Ishikawa (cell line): ENCODE measurements around the gene EXOC6.

ENCODE experiments used
- CEBPB ChIP-seq: IDR thresholded peaks from 2 replicates; pipeline ENCODE4 v1.6.1; 2012
- CREB1 ChIP-seq: IDR thresholded peaks from 2 replicates; pipeline ENCODE4 v1.6.1; 2012; ENCODE audit warnings: low read depth
- TAF1 ChIP-seq: IDR thresholded peaks from 2 replicates; pipeline ENCODE4 v1.6.1; 2012; ENCODE audit warnings: low read depth, mild to moderate bottlenecking
- TF ChIP-seq, protein P1 (sequence below): IDR thresholded peaks from 2 replicates; pipeline ENCODE4 v1.6.1; 2012

DNA sequence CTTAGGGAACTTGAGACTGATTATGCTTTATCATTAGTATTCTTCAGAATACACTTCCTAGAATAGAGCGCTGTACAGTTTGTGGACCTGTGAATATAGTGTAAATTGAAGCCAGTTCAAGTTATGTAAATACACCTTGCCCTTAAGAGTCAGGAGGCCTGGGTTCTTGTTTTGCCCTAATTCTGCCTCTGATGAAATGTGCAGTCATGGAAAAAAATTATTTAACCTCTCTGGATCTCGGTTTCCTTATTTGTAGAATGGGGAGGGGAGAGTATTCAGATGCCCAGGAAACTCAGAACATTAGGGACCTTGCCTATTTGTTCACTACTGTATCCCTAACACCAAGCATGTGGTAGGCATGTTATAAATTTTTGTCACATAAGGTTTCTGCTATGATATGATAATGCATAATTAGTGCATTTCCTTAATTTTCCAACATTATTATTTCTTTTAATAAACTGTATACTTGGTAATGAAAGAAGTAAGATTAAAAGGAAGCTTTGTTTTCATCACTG, 1.3 kb downstream of the EXOC6 start:
- TF ChIP-seq CREB1 (no peak), CEBPB (no peak), TAF1 (no peak)
- TF ChIP-seq, protein P1, sequence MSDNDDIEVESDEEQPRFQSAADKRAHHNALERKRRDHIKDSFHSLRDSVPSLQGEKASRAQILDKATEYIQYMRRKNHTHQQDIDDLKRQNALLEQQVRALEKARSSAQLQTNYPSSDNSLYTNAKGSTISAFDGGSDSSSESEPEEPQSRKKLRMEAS, result no peak
